Hepatocyte (in vitro differentiated cells): ENCODE results near the gene SLC6A4.

Source experiments
- CTCF ChIP-seq: fragments of 200-600 bp; sonication (generic); IDR thresholded peaks from 2 replicates; pipeline ENCODE4 v1.5.1; 2016; ENCODE audit warnings: antibody characterized with exemption, mild to moderate bottlenecking; ENCODE audit not compliant: poor library complexity
- EZH2 ChIP-seq: fragments of 200-600 bp; sonication (generic); IDR thresholded peaks from 2 replicates; pipeline ENCODE4 v1.6.1; 2016; ENCODE audit warnings: antibody characterized with exemption, mild to moderate bottlenecking, borderline replicate concordance

- TF ChIP-seq CTCF (no peak), EZH2 (no peak)
Measured at GRCh38 chr17:30238003-30238344, 2.5 kb upstream of the SLC6A4 start.
